Fibroblast of lung (primary cell): ENCODE results near the gene PI4KB. TPM values are rescaled to one million over a fixed set of nuclear protein-coding genes. Genes with fewer than 3 reads are reported as not detected.

ENCODE experiments used
- DNase-seq, 2 donors: peaks; one replicate each; pipeline versions ENCODE4 v3.0.0 to v3.0.0-alpha.2; 2010; ENCODE audit warnings: low read depth in 2 of 2
- H2AFZ ChIP-seq: 2 replicates; pipeline ENCODE4 v1.5.1; 2012; ENCODE audit warnings: low read length, control low read depth, inconsistent platforms
- H3K27ac ChIP-seq: 2 replicates; pipeline ENCODE4 v1.5.1; 2011; ENCODE audit warnings: low read length, control low read depth; ENCODE audit not compliant: insufficient read depth
- H3K27me3 ChIP-seq: 2 replicates; pipeline ENCODE4 v1.5.1; 2011; ENCODE audit warnings: mild to moderate bottlenecking, low read length; ENCODE audit not compliant: control insufficient read depth, insufficient read depth
- H3K36me3 ChIP-seq: 2 replicates; pipeline ENCODE4 v1.5.1; 2011; ENCODE audit warnings: low read length; ENCODE audit not compliant: control insufficient read depth, insufficient read depth
- H3K4me1 ChIP-seq: 2 replicates; pipeline ENCODE4 v1.5.1; 2011; ENCODE audit warnings: low read length; ENCODE audit not compliant: control insufficient read depth, insufficient read depth; ENCODE audit errors: extremely low read depth
- H3K4me2 ChIP-seq: 2 replicates; pipeline ENCODE4 v1.5.1; 2011; ENCODE audit warnings: low read length, control low read depth; ENCODE audit not compliant: insufficient read depth; ENCODE audit errors: extremely low read depth
- H3K4me3 ChIP-seq, 4 experiments: fragments of 200-600 bp in 1 of 4; sonication (generic) in 1 of 4; replicated peaks in 1 of 4; 2 replicates each; pipeline ENCODE4 v1.5.1; 2011 to 2016; ENCODE audit warnings: low read length in 4 of 4, low read depth in 3 of 4, mild to moderate bottlenecking in 3 of 4, control low read depth in 2 of 4, inconsistent platforms in 1 of 4, mixed read lengths in 1 of 4; ENCODE audit not compliant: insufficient read depth in 1 of 4; ENCODE audit errors: control extremely low read depth in 1 of 4
- H3K79me2 ChIP-seq: 2 replicates; pipeline ENCODE4 v1.5.1; 2012; ENCODE audit warnings: mild to moderate bottlenecking, low read length, inconsistent platforms; ENCODE audit not compliant: control insufficient read depth, insufficient read depth
- H3K9ac ChIP-seq: 2 replicates; pipeline ENCODE4 v1.5.1; 2011; ENCODE audit warnings: mild to moderate bottlenecking, low read length, control low read depth; ENCODE audit not compliant: insufficient read depth
- H3K9me3 ChIP-seq: 2 replicates; pipeline ENCODE4 v1.5.1; 2012; ENCODE audit warnings: low read depth, low read length; ENCODE audit not compliant: control insufficient read depth, insufficient read depth
- H4K20me1 ChIP-seq: 2 replicates; pipeline ENCODE4 v1.5.1; 2011; ENCODE audit warnings: low read length; ENCODE audit not compliant: control insufficient read depth, insufficient read depth; ENCODE audit errors: extremely low read depth
- EZH2 ChIP-seq: IDR thresholded peaks from 2 replicates; pipeline ENCODE4 v1.5.1; 2012; ENCODE audit warnings: low read length, control low read depth, mild to moderate bottlenecking; ENCODE audit errors: missing control alignments
- polyA plus RNA-seq, 2 donors: library from polyadenylated mRNA; depleted of rRNA in 1 of 2; stranded (reverse) in 1 of 2; unstranded in 1 of 2; fragments of >200 nt; gene quantifications; 2 replicates each; pipeline ENCODE4 v1.2.1, GENCODE V29; 2011 to 2012; ENCODE audit warnings: missing spikeins in 1 of 2
- total RNA-seq: library from RNA; depleted of rRNA; stranded (reverse); fragments of >200 nt; gene quantifications from 2 replicates; pipeline ENCODE4 v1.2.1, GENCODE V29; 2014
- TF ChIP-seq, protein P1 (sequence below), 2 donors: IDR thresholded peaks in 1 of 2; conservative IDR thresholded peaks in 1 of 2; 1 replicate in 1 of 2; 2 replicates in 1 of 2; pipeline ENCODE4 v1.5.1; 2011 to 2012; ENCODE audit warnings: low read length in 2 of 2, control low read depth in 1 of 2, inconsistent platforms in 1 of 2, low read depth in 1 of 2, mild to moderate bottlenecking in 1 of 2

The PI4KB gene
- total and polyA plus RNA-seq, 2 donors (not counting 1 experiment from before 2014, with no cell fraction given), result 65.7 to 75.4 TPM

DNA sequence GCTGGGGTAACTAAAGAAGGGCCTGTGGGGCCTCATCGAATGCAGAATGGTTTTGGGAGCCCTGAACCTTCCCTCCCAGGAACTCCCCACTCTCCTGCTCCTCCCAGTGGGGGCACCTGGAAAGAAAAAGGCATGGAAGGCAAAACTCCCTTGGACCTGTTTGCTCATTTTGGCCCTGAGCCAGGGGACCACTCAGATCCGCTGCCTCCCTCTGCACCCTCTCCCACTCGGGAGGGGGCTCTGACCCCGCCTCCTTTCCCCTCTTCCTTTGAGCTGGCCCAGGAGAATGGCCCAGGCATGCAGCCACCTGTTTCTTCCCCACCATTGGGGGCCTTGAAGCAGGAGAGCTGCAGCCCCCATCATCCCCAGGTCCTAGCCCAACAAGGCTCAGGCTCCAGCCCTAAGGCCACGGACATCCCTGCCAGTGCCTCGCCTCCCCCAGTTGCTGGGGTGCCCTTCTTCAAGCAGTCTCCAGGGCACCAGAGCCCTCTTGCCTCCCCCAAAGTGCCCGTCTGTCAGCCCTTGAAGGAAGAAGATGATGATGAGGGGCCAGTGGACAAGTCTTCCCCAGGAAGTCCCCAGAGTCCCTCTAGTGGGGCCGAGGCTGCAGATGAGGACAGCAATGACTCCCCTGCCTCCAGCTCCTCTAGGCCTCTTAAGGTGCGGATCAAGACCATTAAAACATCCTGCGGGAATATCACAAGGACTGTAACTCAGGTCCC, 40.4 kb downstream of the PI4KB start:
- no peak overlapping the region for H3K4me2 ChIP-seq
- no peak for TF ChIP-seq EZH2
- TF ChIP-seq, protein P1, sequence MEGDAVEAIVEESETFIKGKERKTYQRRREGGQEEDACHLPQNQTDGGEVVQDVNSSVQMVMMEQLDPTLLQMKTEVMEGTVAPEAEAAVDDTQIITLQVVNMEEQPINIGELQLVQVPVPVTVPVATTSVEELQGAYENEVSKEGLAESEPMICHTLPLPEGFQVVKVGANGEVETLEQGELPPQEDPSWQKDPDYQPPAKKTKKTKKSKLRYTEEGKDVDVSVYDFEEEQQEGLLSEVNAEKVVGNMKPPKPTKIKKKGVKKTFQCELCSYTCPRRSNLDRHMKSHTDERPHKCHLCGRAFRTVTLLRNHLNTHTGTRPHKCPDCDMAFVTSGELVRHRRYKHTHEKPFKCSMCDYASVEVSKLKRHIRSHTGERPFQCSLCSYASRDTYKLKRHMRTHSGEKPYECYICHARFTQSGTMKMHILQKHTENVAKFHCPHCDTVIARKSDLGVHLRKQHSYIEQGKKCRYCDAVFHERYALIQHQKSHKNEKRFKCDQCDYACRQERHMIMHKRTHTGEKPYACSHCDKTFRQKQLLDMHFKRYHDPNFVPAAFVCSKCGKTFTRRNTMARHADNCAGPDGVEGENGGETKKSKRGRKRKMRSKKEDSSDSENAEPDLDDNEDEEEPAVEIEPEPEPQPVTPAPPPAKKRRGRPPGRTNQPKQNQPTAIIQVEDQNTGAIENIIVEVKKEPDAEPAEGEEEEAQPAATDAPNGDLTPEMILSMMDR (conservative IDR thresholded peaks at IDR 0.05 in 1 of 2, IDR thresholded peaks at IDR 0.05 in 1 of 2; ENCODE audit: low read depth in 1 of 2, low read length in 2 of 2), result no peak

DNA sequence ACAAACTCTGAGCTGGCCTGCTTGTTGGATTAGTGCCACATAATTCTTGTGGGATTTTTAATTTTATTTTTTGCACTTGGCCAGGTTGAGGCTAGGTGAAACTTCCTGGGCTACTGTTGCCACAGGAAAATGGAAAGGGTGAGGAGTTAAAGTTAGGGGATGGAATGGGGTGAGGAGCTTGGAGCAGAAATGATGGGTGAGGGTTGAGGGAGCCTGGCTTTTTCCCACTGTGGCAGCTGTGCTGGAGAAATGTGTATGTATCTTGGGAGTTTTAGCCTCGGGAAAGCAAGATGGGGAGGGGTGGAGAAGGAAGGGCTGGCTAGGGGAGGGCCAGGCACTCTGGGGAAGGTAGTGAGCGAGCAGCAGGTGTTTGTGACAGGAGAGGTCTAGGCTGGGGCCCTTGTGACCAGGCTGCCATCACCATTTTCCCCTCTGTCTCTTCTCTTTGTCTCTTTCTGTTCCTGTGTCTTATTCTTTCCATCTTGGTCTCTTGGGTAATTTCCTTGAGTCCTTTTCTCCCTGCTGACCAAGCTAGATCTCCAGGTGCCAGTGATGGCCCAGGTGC, 43.1 kb downstream of the PI4KB start:
- Histone ChIP-seq H3K27ac (no peak overlapping the region), H3K9me3 (no peaks in the 10 kb centered on the region), H4K20me1 (no peaks in the 10 kb centered on the region), H3K4me1 (no peaks in the 10 kb centered on the region), H3K36me3 (peaks cover 20% of the 10 kb centered on the region), H3K9ac (no peak overlapping the region), H2AFZ (no peak overlapping the region), H3K79me2 (peaks cover 15% of the 10 kb centered on the region), H3K4me2 (no peak overlapping the region), H3K27me3 (no peaks in the 10 kb centered on the region), H3K4me3 (peak overlapping the region in 2 of 4 experiments; percentile 69 to 85)
- DNase-seq, result no peak
- no peak for TF ChIP-seq EZH2
- TF ChIP-seq, protein P1 (conservative IDR thresholded peaks at IDR 0.05 in 1 of 2, IDR thresholded peaks at IDR 0.05 in 1 of 2; ENCODE audit: low read depth in 1 of 2, low read length in 2 of 2), result no peak

More for the DNA sequence above, 40.4 kb downstream of the PI4KB start:
- Histone ChIP-seq H3K79me2 (peaks cover 15% of the 10 kb centered on the region), H3K4me1 (no peaks in the 10 kb centered on the region), H3K27ac (no peak overlapping the region), H3K27me3 (no peaks in the 10 kb centered on the region), H3K9me3 (no peaks in the 10 kb centered on the region), H2AFZ (no peak overlapping the region), H3K9ac (no peak overlapping the region), H3K36me3 (peaks cover 38% of the 10 kb centered on the region), H4K20me1 (no peaks in the 10 kb centered on the region), H3K4me3 (no peak overlapping the region)
- no peak for DNase-seq

DNA sequence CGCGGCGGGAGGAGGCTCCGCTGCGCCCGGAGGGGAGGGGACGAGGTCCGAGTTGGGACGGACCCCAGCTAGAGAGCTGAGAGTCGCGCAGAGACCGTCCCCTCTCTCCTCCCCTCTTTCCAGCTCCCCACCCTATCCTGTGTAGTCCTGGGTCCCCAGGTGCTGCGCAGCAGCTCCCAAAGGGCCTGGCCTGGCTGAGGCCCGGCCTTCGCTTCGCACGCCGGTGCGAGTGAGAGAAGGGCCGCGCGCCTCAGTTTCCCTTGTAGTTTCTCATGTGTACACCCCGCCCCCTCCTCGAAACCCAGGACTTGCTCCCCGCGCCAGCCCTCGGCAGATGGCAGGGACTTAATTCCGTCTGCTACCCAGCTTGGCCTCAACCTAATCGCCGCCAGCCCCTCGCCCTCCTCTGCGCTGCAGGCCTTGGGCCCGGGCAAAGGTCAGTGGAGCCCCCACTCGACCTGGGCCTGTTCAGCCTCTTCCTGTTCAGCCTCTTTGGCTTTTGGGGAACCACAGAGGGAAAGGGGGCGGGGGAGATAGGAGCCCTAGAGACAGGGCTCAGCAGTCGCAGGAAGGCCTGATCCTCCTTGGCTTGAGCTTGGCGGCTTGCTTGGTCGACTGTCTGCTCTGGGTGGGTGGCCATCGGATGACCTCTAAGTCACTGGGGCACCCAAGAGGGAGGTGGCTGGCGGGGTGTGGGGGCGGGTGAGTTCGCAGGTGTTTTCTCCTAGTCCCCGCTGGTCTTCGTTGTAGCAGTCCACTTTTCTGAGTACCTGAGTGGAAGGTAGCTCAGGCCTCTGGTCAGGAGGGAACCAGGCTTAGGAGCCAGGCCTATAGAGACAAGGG, 44.1 kb downstream of the PI4KB start:
- Histone ChIP-seq H3K27ac (peak overlapping the region; percentile 99), H3K79me2 (peaks cover 15% of the 10 kb centered on the region), H3K9ac (peak overlapping the region; percentile 81), H3K4me2 (peak overlapping the region; percentile 97), H3K27me3 (no peaks in the 10 kb centered on the region), H3K4me1 (no peaks in the 10 kb centered on the region), H2AFZ (no peak overlapping the region), H3K36me3 (peaks cover 18% of the 10 kb centered on the region), H3K4me3 (peak overlapping the region; percentile 55 to 85 (median 77)), H3K9me3 (no peaks in the 10 kb centered on the region), H4K20me1 (no peaks in the 10 kb centered on the region)
- peak in 1 of 2 donors; percentile 13 for DNase-seq
- no peak for TF ChIP-seq EZH2
- TF ChIP-seq, protein P1 (conservative IDR thresholded peaks at IDR 0.05 in 1 of 2, IDR thresholded peaks at IDR 0.05 in 1 of 2; ENCODE audit: low read depth in 1 of 2, low read length in 2 of 2), result no peak
